ENCODE measurements around the gene CPLX3. TPM values are rescaled to one million over a fixed set of nuclear protein-coding genes. Genes with fewer than 3 reads are reported as not detected.

The CPLX3 gene
- total and polyA plus RNA-seq, 2 donors (not counting 3 experiments of a cell fraction or from before 2014, with no cell fraction given) = not detected

- peak overlapping the region; percentile 42 to 77 (median 65) for H3K4me3 ChIP-seq (replicated peaks in 1 of 3; ENCODE audit: insufficient read depth in 1 of 3, low read depth in 1 of 3, low read length in 3 of 3)
- FAIRE-seq = no peak
- ChIA-PET CTCF (interaction anchor here (1.0 to 2.0 kb wide), 2 partner anchors 11 to 29 kb away, joined by 4 to 8 read pairs; no protein-coding TSS in a partner anchor), POLR2A (interaction anchor here (1.3 kb wide), 1 partner anchor 11 kb away, joined by 3 read pairs; no protein-coding TSS in a partner anchor)
- DNase-seq (ENCODE audit: low read depth, low spot score) = no peak
- dilution Hi-C loops (cut with MboI; ENCODE audit: extremely low pct_ligation_motif_present, low sequenced_read_pairs) (no loop called here), intact Hi-C loops (cut with micrococcal nuclease) (loop anchor here (1.0 kb wide), 2 partner anchors 29 kb away; partner anchors contain the start of gene ULK3)
- no peak overlapping the region for H2AFZ ChIP-seq (ENCODE audit: low read depth, low read length)
- peak overlapping the region; percentile 95 for H3K9ac ChIP-seq (replicated peaks; ENCODE audit: extremely low read depth, insufficient read depth, low read length)
- no peaks in the 10 kb centered on the region for H3K9me1 ChIP-seq (replicated peaks; ENCODE audit: control insufficient read depth, extremely low read depth, insufficient read depth, low read length)
- peaks cover 42% of the 10 kb centered on the region for H3K79me2 ChIP-seq (ENCODE audit: control insufficient read depth, insufficient read depth, low read length)
- BruUV-seq (replicated peaks) = no TSS peak
- peaks cover 3% of the 10 kb centered on the region in 2 experiments for H3K27me3 ChIP-seq (ENCODE audit: control insufficient read depth in 2 of 2, insufficient read depth in 2 of 2, low read length in 2 of 2)
- peak overlapping the region; percentile 57 for H3K4me2 ChIP-seq (ENCODE audit: insufficient read depth, low read length)
- no peaks in the 10 kb centered on the region for H4K20me1 ChIP-seq (replicated peaks; ENCODE audit: control insufficient read depth, extremely low read depth, insufficient read depth, low read length)
- H3K27ac ChIP-seq (ENCODE audit: insufficient read depth, low read depth, low read length) = peak overlapping the region; percentile 89
- no peaks in the 10 kb centered on the region for H3K9me3 ChIP-seq (replicated peaks; ENCODE audit: control insufficient read depth, insufficient read depth, low read length)
- H3K4me1 ChIP-seq (ENCODE audit: control insufficient read depth, extremely low read depth, insufficient read depth, low read length) = peaks cover 40% of the 10 kb centered on the region
- no peaks in the 10 kb centered on the region for H3K36me3 ChIP-seq (ENCODE audit: control insufficient read depth in 2 of 2, extremely low read depth in 1 of 2, insufficient read depth in 2 of 2, low read length in 2 of 2)
- TF ChIP-seq JUN (IDR thresholded peaks at IDR 0.05; ENCODE audit: borderline replicate concordance, insufficient read depth, insufficient read length, low read depth) (no peak), CTCF (IDR thresholded peaks at IDR 0.05; ENCODE audit: extremely low read depth in 1 of 2, insufficient read depth in 1 of 2, low read depth in 1 of 2, low read length in 2 of 2) (no peak), MYC (IDR thresholded peaks at IDR 0.05; ENCODE audit: low read depth, low read length) (no peak), MAX (IDR thresholded peaks at IDR 0.05; ENCODE audit: insufficient read depth, insufficient read length) (no peak), FOS (IDR thresholded peaks at IDR 0.05; ENCODE audit: borderline replicate concordance, insufficient read depth, low read length) (no peak), POLR2A (IDR thresholded peaks at IDR 0.05; ENCODE audit: low read depth, low read length) (no peak), POLR2AphosphoS5 (IDR thresholded peaks at IDR 0.05; ENCODE audit: insufficient read depth, low read depth, low read length) (no peak), EZH2 (IDR thresholded peaks at IDR 0.05; ENCODE audit: borderline replicate concordance, low read depth, low read length, severe bottlenecking) (no peak)
Measured at GRCh38 chr15:74872702-74873035, 46.2 kb downstream of the CPLX3 start.

Data from endothelial cell of umbilical vein (primary cell).